Psoas muscle (tissue), 8 donors: ENCODE data around the gene PPM1D. TPM values are rescaled to one million over a fixed set of nuclear protein-coding genes. Genes with fewer than 3 reads are reported as not detected.

Experiments used
- ATAC-seq, 4 donors: fragments of 200-7000 bp; cut with Tn5 transposase; one replicate each; pipeline ENCODE4 v1.9.1; 2020; ENCODE audit warnings: moderate library complexity in 3 of 4, mild to moderate bottlenecking in 2 of 4
- DNase-seq, 2 donors: peaks; one replicate each; pipeline ENCODE4 v3.0.0-alpha.2; 2020
- H3K27ac ChIP-seq: fragments of 200-600 bp; one replicate; pipeline ENCODE4 v1.8.0; 2022
- H3K27me3 ChIP-seq, 3 donors: fragments of 200-600 bp in 1 of 3; one replicate each; pipeline versions ENCODE4 v1.6.1 to v1.8.0; 2013 to 2022; ENCODE audit warnings: low read length in 2 of 3, mild to moderate bottlenecking in 2 of 3, moderate library complexity in 1 of 3; ENCODE audit not compliant: insufficient read depth in 3 of 3
- H3K36me3 ChIP-seq, 2 donors: fragments of 200-600 bp in 1 of 2; one replicate each; pipeline versions ENCODE4 v1.6.1 to v1.8.0; 2013 to 2022; ENCODE audit warnings: low read depth in 1 of 2, mild to moderate bottlenecking in 1 of 2, moderate library complexity in 1 of 2; ENCODE audit not compliant: insufficient read depth in 1 of 2
- H3K4me1 ChIP-seq: fragments of 200-600 bp; one replicate; pipeline ENCODE4 v1.8.0; 2022
- H3K4me3 ChIP-seq: fragments of 200-600 bp; one replicate; pipeline ENCODE4 v1.8.0; 2022; ENCODE audit warnings: mild to moderate bottlenecking
- H3K9me3 ChIP-seq: fragments of 200-600 bp; one replicate; pipeline ENCODE4 v1.8.0; 2022
- WGBS, 3 donors: extraction: QIAGEN DNeasy Blood & Tissue Kit; methylation state at CpG; one replicate each; pipeline versions ENCODE4 v1.1.6 to v1.1.7; 2013; 5-methylcytosine and 5-hydroxymethylcytosine counted together
- intact Hi-C, 2 donors: fragments of 100-400 bp; cut with DNase I; formaldehyde crosslinking; loops; one replicate each; pipeline versions ENCODE4 v1.11.0 to v1.14.2; 2022
- polyA plus RNA-seq, 3 donors: library from polyadenylated mRNA; stranded (reverse); fragments of 200-250 nt; gene quantifications; one replicate each; pipeline ENCODE4 v1.2.3, GENCODE V29; 2013
- total RNA-seq, 4 donors: library from RNA; stranded (reverse); fragmentation: NEBNext Ultra II Directional in 2 of 4; extraction: Animal tissue kit (Norgen Biotek cat#: 25700) in 2 of 4; gene quantifications; one replicate each; pipeline versions ENCODE4 v1.2.1 to v1.2.4, GENCODE V29; 2021 to 2023
- TF ChIP-seq, protein P1 (sequence below): fragments of 200-600 bp; IDR thresholded peaks from one replicate; pipeline ENCODE4 v1.8.0; 2022; ENCODE audit warnings: antibody characterized with exemption
- donor health status: healthy with polysubstance abuse.
- donor health status: DM: no; HTN: no; CAD: no; lungs with moderate emphysema.
- donor health status: Bipolar disorder and iron deficiency.
- donor health status: healthy.
- donor health status: DM: yes; HTN: yes; CAD: no.
- donor health status: DM: no; HTN: no; CAD: no.
- donor health status: DM: no; HTN: no; CAD: no.
- donor health status: DM: yes; HTN: yes; CAD: no.

PPM1D gene
- total and polyA plus RNA-seq, 7 donors: 2.8 to 10.5 (median 7.0) TPM

DNA sequence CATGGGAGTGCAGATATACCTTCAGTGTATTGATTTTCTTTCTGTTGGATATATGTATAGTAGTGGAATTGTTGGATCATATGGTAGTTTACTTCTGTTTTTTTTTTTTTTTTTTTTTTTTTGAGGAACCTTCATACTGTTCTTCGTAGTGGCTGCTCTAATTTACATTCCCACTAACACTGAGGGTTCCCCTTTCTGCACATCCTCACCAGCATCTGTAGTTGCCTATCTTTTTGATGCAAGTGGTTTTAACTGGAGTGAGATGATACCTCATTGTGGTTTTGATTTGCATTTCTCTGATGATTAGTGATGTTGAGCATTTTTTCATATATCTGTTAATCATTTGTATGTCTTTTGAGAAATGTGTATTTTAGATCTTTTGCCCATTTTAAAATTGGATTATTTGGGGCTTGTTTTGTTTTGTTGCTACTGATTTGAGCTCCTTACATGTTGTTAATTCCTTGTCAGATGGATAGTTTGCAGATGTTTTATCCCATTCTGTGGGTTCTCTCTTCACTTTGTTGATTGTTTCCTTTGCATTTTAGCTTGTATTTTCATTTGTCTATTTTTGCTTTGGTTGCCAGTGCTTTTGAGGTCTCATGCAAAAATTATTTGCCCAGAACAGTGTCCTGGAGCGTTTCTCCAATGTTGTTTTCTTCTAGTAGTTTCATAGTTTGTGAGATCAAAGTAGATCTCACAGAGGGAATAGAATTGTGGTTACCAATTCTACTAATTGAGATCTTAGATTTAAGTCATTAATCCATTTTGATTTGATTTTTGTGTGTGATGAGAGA, 52.7 kb downstream of the PPM1D start:
- no peak for DNase-seq
- no peaks in the 10 kb centered on the region for H3K9me3 ChIP-seq
- ATAC-seq: no peak
- no peaks in the 10 kb centered on the region for H3K4me1 ChIP-seq
- H3K27ac ChIP-seq: no peak overlapping the region
- intact Hi-C loops: no loop called here
- H3K27me3 ChIP-seq: no peaks in the 10 kb centered on the region
- no peak overlapping the region for H3K4me3 ChIP-seq
- peaks cover 0 to 53% of the 10 kb centered on the region in 2 donors for H3K36me3 ChIP-seq
- 84 to 98% (median 86%) methylated on average over 2 of the region's 2 CpGs for whole genome bisulfite sequencing, 3 donors
- TF ChIP-seq, protein P1, sequence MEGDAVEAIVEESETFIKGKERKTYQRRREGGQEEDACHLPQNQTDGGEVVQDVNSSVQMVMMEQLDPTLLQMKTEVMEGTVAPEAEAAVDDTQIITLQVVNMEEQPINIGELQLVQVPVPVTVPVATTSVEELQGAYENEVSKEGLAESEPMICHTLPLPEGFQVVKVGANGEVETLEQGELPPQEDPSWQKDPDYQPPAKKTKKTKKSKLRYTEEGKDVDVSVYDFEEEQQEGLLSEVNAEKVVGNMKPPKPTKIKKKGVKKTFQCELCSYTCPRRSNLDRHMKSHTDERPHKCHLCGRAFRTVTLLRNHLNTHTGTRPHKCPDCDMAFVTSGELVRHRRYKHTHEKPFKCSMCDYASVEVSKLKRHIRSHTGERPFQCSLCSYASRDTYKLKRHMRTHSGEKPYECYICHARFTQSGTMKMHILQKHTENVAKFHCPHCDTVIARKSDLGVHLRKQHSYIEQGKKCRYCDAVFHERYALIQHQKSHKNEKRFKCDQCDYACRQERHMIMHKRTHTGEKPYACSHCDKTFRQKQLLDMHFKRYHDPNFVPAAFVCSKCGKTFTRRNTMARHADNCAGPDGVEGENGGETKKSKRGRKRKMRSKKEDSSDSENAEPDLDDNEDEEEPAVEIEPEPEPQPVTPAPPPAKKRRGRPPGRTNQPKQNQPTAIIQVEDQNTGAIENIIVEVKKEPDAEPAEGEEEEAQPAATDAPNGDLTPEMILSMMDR: no peak

DNA sequence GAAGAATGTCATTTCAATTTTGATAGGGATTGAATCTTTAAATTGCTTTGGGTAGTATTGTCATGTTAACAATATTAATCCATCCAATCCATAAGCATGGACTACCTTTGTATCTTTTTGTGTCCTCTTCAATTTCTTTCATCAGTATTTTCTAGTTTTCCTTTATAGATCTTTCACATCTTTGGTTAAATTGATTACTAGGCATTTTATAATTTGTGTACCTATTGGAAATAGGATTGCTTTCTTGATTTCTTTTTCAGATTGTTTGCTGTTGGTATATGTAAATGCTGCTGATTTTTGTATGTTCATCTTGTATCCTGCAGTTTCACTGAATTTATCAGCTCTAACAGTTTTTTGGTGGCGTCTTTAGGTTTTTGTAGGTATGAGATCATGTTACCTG, 53.6 kb downstream of the PPM1D start:
- H3K36me3 ChIP-seq: peaks cover 0 to 53% of the 10 kb centered on the region in 2 donors
- H3K4me1 ChIP-seq: no peaks in the 10 kb centered on the region
- TF ChIP-seq, protein P1: no peak
- DNase-seq (no peak), ATAC-seq (no peak)
- intact Hi-C loops: no loop called here
- no peaks in the 10 kb centered on the region for H3K9me3 ChIP-seq
- 97 to 100% (median 97%) methylated on average over 1 of the region's 1 CpG for WGBS, 3 donors
- no peak overlapping the region for H3K4me3 ChIP-seq
- no peaks in the 10 kb centered on the region for H3K27me3 ChIP-seq
- no peak overlapping the region for H3K27ac ChIP-seq

DNA sequence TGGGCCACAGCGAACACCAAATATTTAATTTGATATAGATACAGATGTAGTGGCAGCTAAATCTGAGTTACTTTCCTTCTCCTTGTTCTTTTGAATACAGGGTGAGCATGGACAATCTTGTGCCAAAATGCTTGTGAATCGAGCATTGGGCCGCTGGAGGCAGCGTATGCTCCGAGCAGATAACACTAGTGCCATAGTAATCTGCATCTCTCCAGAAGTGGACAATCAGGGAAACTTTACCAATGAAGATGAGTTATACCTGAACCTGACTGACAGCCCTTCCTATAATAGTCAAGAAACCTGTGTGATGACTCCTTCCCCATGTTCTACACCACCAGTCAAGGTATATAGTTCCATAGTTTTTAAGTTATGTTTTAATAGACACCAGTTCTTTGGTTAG, 56.5 kb downstream of the PPM1D start:
- H3K4me3 ChIP-seq: no peak overlapping the region
- H3K9me3 ChIP-seq: no peaks in the 10 kb centered on the region
- intact Hi-C loops: no loop called here
- H3K27me3 ChIP-seq: no peaks in the 10 kb centered on the region
- peaks cover 0 to 31% of the 10 kb centered on the region in 2 donors for H3K36me3 ChIP-seq
- TF ChIP-seq, protein P1: no peak
- no peak for DNase-seq
- WGBS, 3 donors: 94 to 97% (median 95%) methylated on average over 5 of the region's 5 CpGs
- ATAC-seq: no peak
- H3K4me1 ChIP-seq: no peaks in the 10 kb centered on the region
- H3K27ac ChIP-seq: no peak overlapping the region

DNA sequence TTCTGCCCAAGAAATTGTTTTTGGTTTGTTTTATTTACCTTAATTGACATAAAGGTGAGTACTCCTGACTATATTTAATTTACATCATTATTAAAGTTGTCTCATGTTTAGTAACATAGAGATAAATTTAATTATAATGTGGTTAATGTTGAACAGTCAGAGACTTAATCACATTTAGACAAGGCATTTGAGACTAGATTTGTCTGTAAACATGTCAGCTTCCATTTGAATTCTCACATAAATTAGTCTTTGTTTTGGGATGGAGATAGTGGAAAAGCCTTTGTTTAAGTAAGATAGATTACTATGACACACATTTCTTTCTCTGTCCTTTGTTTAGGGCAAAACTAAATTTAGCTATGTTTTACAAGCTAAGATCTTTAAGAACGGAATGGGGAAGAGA, 59.2 kb downstream of the PPM1D start:
- H3K9me3 ChIP-seq: no peaks in the 10 kb centered on the region
- DNase-seq (no peak), ATAC-seq (no peak)
- intact Hi-C loops: no loop called here
- TF ChIP-seq, protein P1: no peak
- H3K4me1 ChIP-seq: no peaks in the 10 kb centered on the region
- no peaks in the 10 kb centered on the region for H3K27me3 ChIP-seq
- peaks cover 5 to 48% of the 10 kb centered on the region in 2 donors for H3K36me3 ChIP-seq
- 84 to 97% (median 85%) methylated on average over 1 of the region's 1 CpG for WGBS, 3 donors
- no peak overlapping the region for H3K4me3 ChIP-seq
- H3K27ac ChIP-seq: no peak overlapping the region

DNA sequence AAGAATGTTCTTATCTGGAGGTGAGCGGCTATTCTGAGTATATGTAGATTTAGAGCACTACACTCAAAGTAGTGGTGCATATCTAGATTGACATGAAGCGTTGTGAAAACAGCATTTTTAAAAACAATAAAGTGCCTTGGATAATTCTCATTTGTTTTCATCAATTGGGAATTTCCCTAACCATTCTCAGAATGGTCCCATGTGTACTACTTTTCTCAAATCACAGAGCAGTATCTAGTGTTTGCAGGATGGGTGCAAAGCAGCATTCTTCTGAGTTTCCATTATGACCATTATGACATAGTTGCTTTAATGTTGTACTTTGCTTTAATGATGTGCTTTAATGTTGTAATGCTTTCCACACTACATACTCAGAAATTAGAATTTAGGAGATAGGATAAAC, 61.5 kb downstream of the PPM1D start:
- WGBS, 3 donors: 95 to 97% (median 95%) methylated on average over 2 of the region's 2 CpGs
- intact Hi-C loops: no loop called here
- H3K27ac ChIP-seq: no peak overlapping the region
- H3K36me3 ChIP-seq: peaks cover 5 to 67% of the 10 kb centered on the region in 2 donors
- H3K4me3 ChIP-seq: no peak overlapping the region
- DNase-seq: no peak
- no peaks in the 10 kb centered on the region for H3K9me3 ChIP-seq
- ATAC-seq: no peak
- no peaks in the 10 kb centered on the region for H3K27me3 ChIP-seq
- no peaks in the 10 kb centered on the region for H3K4me1 ChIP-seq
- TF ChIP-seq, protein P1: no peak
